HL-60 (cell line): ENCODE results near the gene MED16.

Source experiments
- DNase-seq, 2 experiments: peaks; one replicate each; pipeline ENCODE4 v3.0.0-alpha.2; 2010 to 2020; ENCODE audit warnings: low read depth in 1 of 2, low spot score in 1 of 2
- H3K27ac ChIP-seq: fragments of 250-450 bp; sonication (Bioruptor Pico); replicated peaks from 2 replicates; pipeline ENCODE4 v1.5.1; 2020; ENCODE audit warnings: mild to moderate bottlenecking, moderate library complexity
- H3K27me3 ChIP-seq: fragments of 250-450 bp; sonication (Bioruptor Pico); 2 replicates; pipeline ENCODE4 v1.5.1; 2021; ENCODE audit warnings: mild to moderate bottlenecking, moderate library complexity; ENCODE audit not compliant: insufficient read depth, poor library complexity, severe bottlenecking
- H3K4me3 ChIP-seq: replicated peaks from 2 replicates; pipeline ENCODE4 v1.5.1; 2011; ENCODE audit warnings: mild to moderate bottlenecking, control low read depth, low read length; ENCODE audit not compliant: insufficient read depth
- GABPA ChIP-seq: IDR thresholded peaks from 2 replicates; pipeline ENCODE4 v1.6.1; 2012; ENCODE audit warnings: low read depth
- POLR2AphosphoS5 ChIP-seq: IDR thresholded peaks from 2 replicates; pipeline ENCODE4 v1.6.1; 2012; ENCODE audit warnings: low read depth
- REST ChIP-seq: IDR thresholded peaks from 2 replicates; pipeline ENCODE4 v1.6.1; 2012; ENCODE audit warnings: low read depth; ENCODE audit not compliant: insufficient replicate concordance
- SPI1 ChIP-seq: IDR thresholded peaks from 2 replicates; pipeline ENCODE4 v1.6.1; 2012; ENCODE audit warnings: low read depth, mild to moderate bottlenecking, borderline replicate concordance
- TF ChIP-seq, protein P1 (sequence below): IDR thresholded peaks from one replicate; pipeline ENCODE4 v1.5.1; 2011; ENCODE audit warnings: low read length, control low read depth, inconsistent platforms; ENCODE audit not compliant: insufficient read depth

MED16 gene

GRCh38 chr19:929203-929890 lies 36.4 kb upstream of the MED16 start:
- Histone ChIP-seq H3K27ac (no peak overlapping the region), H3K4me3 (no peak overlapping the region), H3K27me3 (no peaks in the 10 kb centered on the region)
- DNase-seq: no peak
- TF ChIP-seq SPI1: no peak
- TF ChIP-seq POLR2AphosphoS5: no peak
- no peak for TF ChIP-seq GABPA
- TF ChIP-seq REST: no peak
- TF ChIP-seq, protein P1, sequence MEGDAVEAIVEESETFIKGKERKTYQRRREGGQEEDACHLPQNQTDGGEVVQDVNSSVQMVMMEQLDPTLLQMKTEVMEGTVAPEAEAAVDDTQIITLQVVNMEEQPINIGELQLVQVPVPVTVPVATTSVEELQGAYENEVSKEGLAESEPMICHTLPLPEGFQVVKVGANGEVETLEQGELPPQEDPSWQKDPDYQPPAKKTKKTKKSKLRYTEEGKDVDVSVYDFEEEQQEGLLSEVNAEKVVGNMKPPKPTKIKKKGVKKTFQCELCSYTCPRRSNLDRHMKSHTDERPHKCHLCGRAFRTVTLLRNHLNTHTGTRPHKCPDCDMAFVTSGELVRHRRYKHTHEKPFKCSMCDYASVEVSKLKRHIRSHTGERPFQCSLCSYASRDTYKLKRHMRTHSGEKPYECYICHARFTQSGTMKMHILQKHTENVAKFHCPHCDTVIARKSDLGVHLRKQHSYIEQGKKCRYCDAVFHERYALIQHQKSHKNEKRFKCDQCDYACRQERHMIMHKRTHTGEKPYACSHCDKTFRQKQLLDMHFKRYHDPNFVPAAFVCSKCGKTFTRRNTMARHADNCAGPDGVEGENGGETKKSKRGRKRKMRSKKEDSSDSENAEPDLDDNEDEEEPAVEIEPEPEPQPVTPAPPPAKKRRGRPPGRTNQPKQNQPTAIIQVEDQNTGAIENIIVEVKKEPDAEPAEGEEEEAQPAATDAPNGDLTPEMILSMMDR: no peak

- TF ChIP-seq REST (no peak), SPI1 (no peak), POLR2AphosphoS5 (no peak), GABPA (no peak)
- TF ChIP-seq, protein P1: no peak
- Histone ChIP-seq H3K4me3 (no peak overlapping the region; the same call in 1 of the 2 replicates), H3K27me3 (no peaks in the 10 kb centered on the region), H3K27ac (peak overlapping the region; percentile 99)
- DNase-seq: peak in 1 of 2 experiments; percentile 52
Measured at GRCh38 chr19:928471-929202, 35.6 kb upstream of the MED16 start.

DNA sequence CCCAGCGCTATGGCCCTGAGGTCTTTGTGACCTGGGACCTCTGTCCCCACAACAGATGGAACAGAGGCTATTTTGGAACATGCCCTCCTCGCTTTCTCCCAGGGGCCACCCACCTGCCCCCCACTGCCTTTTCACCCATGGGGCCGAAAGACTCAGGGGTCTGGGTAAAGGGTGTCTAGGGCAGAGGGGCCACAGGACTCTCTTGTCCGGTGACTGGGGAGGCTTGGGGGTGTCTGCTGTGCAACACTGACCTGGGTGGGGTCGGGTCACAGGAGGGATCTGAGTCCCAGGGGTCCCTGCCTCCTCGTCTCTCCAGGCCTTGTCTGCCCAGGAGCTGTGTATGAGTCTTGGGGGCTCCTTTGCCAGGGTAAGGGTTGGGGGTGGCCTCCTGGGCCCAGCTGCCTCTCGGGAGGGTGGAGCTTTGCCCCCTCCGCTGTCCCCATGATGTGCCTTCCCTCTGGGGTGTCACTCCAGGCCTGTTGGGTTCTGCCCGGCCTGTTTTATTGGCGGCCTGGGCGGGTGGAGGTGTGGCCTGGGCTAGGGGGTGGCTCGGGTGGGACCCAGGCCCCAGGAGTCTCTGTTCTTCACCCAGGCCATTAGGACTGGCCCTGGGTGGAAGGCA lies 34.9 kb upstream of the MED16 start:
- no peaks in the 10 kb centered on the region for H3K27me3 ChIP-seq
- DNase-seq: no peak
- TF ChIP-seq POLR2AphosphoS5 (no peak), GABPA (no peak), SPI1 (no peak), REST (no peak)
- TF ChIP-seq, protein P1: no peak
- peak overlapping the region; percentile 74 for H3K4me3 ChIP-seq
- peak overlapping the region; percentile 99 for H3K27ac ChIP-seq
